ENCODE data around the gene HTR7.
"Not testable (repeated sequence)": the region's sequence is repeated elsewhere in the genome, so short reads cannot be mapped to it uniquely, and the experiment has no call there.

HTR7 gene

DNA sequence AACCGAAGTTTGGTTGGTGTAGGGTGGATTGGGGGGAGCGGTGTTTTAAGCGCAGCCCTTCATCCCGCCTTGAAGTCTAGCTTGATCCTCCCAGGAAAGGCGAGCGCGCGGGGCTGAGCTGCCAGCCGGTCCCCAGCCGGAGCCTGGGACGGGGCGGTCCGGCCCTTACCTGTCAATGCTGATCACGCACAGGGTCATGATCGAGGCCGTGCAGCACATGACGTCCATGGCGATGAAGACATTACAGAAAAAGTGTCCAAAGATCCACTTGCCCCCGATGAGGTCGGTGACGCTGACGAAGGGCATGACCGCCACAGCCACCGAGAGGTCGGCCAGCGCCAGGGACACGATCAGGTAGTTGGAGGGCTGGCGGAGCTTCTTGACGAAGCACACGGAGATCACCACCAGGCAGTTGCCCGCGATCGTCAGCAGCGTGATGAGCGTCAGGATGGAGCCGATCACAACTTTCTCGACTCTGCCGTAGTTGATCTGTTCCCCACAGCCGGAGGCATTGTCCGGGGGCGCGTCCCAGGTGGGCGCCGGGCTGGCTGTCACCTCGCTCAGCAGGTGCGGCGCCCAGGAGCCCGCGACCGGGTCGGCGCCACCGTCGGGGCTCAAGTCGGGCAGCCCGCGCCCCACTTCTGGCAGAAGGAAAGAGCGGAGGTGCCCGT is 740 bp downstream of the HTR7 start:
- no peak for FAIRE-seq

DNA sequence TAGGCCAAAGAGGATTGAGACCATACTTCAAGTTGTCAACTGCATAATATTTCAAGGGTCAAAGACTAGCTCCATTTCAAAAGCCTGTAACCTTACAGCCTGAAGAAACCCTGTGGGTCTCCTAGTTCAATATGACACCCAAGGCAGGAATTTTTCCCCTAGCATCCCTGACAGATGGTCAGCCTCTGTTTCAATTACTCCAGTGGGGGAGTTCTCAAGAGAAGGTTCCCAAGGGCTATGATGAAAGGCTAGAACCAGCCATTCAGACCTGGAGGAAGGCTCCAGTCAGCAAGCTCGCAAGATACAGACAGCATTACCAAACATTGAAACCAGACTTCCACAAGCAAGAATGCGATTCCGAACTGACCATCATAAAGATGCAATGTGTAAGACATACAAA is 1.6 kb downstream of the HTR7 start:
- FAIRE-seq = no peak

GRCh38 chr10:90855126-90855525 is 2.7 kb downstream of the HTR7 start:
- FAIRE-seq = no peak

DNA sequence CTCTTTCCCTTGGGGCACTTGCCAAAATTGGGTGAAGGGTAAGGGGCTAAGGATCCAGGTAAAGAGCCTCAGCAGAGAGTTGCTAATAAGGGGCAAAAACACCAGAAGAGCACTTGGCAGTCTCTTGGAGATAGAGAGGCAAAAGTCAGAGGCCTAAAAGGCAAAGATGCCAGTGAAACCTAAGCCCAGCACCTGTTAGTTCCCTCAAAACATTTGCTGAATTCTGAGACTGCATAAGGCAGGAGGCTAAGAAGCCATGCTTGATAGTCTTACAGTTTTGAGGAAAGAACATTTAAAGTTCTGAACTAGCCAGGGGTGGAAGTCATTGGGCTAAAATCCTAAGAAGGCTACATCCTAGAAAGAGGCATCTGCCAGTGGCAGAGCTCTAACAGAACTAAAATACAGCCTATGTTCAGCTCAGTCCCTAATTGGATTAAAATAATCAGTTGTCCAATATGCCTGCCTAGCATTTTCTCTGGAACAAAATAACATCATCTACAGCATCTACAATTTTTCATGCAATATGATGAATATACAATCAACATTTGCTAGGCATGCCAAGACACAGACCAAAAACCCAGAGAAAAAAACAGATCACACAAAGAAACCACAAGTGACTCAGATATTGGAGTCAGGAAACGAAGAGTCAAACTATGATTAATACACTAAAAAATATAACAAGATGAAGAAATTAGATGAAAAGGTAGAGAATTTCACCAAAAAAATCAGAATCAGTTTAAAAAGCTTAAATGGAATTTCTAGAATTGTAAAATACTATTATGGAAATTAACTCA is 7.7 kb downstream of the HTR7 start:
- FAIRE-seq = no peak

- peak; percentile 78 for FAIRE-seq
Measured at GRCh38 chr10:90847436-90847835, 10.4 kb downstream of the HTR7 start.

DNA sequence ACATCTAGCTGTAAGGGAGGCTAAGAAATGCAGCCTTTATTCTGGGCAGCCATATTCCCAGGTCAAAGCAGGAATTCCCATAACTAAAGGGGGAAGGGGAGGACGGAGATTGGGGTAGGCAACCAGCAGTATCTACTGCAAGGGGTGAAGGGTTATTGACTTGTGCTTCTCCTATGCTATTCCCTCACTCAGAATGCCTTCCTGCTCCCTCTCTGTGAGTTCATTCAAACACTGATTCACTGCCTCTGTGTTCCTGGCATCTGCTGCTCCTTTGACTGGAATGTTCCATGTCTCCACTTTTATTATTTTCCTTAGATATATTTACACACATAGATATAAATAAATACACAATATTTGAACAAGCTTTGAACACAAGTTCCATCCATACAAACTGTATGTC is 11.1 kb downstream of the HTR7 start:
- no peak for FAIRE-seq

DNA sequence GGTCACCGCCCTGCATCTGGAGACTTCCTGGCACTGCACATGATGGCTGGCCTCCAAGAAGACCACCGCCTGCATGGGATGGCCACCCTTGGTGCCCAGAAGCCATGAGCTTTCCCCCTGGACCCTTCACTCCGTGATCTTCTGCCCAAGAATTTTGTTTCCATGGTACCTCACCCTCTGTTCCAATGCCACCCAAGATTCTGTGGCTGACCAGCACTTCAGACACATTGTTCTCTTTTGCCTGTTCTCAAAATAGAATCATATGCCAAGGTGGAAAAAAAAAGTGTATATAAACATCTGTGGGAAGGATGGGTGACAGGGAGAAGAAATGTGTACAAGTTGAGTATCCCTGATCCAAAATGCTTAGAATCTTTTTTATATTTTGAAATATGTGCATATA is 12.1 kb downstream of the HTR7 start:
- no peak for FAIRE-seq

DNA sequence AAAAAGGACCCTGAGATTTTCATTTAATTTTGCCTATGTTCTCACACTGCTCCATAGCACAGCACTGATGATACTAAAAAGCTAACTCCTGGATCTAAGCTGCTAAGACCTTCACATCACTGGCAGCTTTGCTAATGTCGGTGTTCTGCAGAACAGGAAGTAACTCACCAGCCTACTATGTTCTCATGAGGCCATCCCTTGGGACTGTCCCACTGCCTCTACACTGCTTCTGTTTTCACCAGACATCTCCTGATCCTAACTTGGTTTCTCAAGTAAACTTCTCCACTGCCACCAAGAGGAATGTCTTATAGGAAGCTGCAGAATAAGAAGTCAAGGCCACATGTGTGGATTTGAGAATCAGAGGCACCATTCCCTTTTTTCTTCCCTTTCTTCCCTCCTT is 15.1 kb downstream of the HTR7 start:
- FAIRE-seq = no peak

DNA sequence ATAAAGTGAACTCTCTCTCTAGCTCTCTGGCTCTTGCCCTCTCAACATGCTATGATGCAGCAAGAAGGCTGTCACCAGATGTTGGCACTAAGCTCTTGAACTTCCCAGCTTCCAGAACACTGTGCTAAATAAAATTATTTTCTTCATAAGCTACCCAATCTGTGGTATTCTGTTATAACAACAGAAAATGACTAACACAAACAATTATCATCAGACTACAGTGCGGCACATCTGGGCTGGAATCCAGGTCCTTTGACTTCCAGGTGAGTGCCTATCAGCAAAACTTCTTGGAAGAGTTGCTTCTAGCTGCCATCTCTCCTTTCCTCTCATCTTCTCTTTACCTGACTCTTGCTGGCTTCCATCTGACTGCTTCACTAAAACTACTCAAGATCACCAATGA is 20.4 kb downstream of the HTR7 start:
- FAIRE-seq = no peak

DNA sequence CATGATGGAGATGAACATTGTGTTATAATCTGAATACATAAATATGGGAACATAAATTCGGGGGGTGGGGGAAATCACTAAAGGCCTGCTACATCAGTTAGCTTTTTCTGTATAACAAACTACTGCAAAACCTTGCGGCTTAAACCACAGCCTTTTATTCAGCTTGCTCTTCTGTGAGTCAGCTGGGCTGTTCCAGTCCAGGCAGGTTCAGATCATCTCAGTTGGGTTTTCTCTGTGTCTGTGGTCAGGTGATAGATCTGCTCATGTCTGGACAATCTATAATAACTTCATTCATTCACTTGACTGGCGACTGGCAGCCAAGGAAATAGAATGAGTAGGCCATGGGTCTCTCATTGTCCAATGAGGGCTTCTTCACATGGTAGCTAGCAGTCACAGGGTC is 23.5 kb downstream of the HTR7 start:
- FAIRE-seq = no peak

DNA sequence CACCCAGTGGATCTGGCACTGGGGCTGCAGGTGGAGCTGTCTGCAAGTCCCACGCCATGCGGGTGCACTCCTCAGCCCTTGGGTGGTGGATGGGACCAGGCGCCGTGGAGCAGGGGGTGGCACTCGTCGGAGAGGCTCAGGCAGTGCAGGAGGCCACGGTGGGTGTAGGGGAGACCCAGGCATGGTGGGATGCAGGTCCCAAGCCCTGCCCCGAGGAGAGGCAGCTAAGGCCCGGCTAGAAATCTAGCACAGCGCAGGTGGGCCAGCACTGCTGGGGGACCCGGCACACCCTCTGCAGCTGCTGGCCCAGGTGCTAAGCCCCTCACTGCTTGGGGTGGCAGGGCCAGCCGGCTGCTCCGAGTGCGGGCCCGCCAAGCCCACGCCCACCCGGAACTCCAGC is 25.7 kb downstream of the HTR7 start:
- no peak for FAIRE-seq

GRCh38 chr10:90822508-90822907 is 35.3 kb downstream of the HTR7 start:
- FAIRE-seq = no peak

DNA sequence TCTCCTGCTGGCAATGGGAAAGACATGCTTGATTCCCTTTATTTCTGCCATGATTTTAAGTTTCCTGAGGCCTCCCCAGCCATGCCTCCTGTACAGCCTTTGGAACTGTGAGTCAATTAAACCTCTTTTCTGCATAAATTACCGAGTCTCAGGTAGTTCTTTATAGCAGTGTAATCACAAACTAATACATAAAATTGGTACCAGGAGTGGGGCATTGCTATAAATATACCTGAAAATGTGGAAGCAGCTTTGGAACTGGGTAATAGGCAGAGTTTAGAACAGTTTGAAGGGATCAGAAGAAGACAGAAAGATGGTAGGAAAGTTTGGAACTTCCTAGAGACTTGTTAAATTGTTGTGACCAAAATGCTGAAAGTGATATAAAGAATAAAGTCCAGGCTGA is 36.0 kb downstream of the HTR7 start:
- not testable (repeated sequence) for FAIRE-seq

GRCh38 chr10:90819911-90820310 is 37.9 kb downstream of the HTR7 start:
- FAIRE-seq = no peak

DNA sequence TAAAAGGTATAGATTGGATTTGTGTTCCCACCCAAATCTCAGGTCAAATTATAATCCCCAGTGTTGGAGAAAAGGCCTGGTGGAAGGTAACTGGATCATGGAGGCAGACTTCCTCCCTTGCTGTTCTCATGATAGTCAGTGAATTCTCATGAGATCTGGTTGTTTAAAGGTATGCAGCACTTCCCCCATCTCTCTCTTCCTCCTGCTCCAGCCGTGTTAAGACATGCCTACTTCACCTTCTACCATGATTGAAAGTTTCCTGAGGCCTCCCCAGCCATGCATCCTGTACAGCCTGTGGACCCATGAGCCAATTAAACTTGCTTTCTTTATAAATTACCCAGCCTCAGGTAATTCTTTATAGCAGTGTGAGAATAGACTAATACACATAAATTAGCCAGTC is 39.1 kb downstream of the HTR7 start:
- FAIRE-seq = no peak

DNA sequence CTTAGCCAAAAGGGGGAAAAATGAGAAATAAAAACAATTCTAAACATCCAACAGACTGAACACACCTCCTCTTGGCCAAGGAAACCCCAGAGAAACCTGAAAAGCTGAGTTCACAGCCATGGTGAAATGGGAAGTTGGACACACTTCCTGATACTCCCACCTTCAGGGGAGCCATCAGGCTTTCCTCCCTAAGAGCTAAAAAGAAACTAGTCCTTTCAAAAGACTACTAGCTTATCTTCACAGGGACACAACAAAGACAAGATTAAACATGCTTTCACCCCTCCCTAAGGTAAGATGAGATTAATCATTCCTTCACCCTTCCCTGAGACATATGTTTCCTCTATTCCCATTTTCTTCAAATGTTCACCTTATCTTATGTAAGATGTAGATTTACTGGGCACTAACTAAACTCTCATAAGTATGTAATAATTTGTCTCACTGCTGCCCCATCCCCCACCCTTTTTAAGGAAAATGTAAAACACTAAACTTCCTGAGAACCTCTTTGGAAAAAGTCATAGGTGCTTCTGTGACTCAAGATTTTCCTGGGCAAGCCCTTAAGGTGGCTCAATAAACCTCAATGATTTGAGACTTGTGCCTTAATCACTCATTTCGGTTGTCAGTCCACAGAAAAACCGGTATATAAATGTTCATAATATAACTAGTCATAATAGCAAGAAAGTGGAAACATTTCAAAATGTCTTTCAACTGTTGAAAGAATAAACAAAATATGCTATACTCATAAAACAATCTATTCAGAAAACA is 40.5 kb downstream of the HTR7 start:
- FAIRE-seq = no peak

DNA sequence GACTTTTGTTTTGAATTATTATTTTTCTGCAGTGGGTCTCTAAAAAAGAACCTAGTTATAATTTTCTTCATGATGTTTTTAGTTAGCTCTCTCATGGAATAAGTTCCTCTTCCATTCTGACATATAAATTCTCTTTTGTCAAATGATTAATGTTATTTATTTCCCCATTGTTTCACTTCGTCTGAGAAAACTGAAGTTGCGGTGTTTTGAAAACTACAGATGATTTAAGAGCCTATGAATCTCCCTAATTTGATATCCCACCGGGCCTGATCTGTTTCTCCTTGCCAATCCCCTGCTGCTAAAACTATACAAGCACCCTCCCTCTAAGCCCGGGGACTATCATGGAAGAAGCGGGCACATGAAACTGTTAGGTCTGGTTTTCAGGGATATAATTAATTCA is 41.4 kb downstream of the HTR7 start:
- no peak for FAIRE-seq

- FAIRE-seq = no peak
Measured at GRCh38 chr10:90813594-90814365, 44.1 kb downstream of the HTR7 start.

GRCh38 chr10:90807106-90807505 is 50.7 kb downstream of the HTR7 start:
- not testable (repeated sequence) for FAIRE-seq

DNA sequence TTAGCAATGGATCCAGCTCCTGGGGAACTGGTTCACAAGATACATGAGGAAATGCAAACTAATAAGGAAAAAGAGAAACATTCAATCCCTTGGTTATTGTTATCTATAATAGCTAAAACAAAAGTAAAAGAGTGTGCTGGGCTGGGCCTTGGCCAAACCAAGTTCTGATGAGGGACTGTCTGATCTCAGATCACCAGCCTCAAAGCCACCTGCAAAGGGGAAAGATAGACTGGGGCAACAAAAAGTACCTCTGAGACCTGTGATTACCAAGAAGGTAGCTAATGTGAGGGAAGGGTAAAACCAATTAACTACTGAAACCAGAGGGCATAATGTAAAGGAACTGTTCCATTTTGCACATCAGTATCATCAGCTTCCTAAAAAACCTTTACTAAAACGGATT is 51.2 kb downstream of the HTR7 start:
- no peak for FAIRE-seq

- FAIRE-seq = no peak
Measured at GRCh38 chr10:90805206-90805605, 52.6 kb downstream of the HTR7 start.

GRCh38 chr10:90804354-90804753 is 53.5 kb downstream of the HTR7 start:
- no peak for FAIRE-seq

GRCh38 chr10:90801608-90802007 is 56.2 kb downstream of the HTR7 start:
- FAIRE-seq = no peak

All from islet of Langerhans (tissue), 1 donor.